ENCODE measurements around the gene TMEM116. TPM values are rescaled to one million over a fixed set of nuclear protein-coding genes. Genes with fewer than 3 reads are reported as not detected.

TMEM116 gene
- total and polyA plus RNA-seq, 10 of the 15 experiments (the other 5 are each of a cell fraction or from before 2014, with no cell fraction given), result 6.0 to 25.7 (median 8.5) TPM

- TF ChIP-seq BHLHE40 (IDR thresholded peaks at IDR 0.05; ENCODE audit: borderline replicate concordance in 1 of 2, low read depth in 2 of 2, low read length in 1 of 2) (peak in 1 of 2 experiments; percentile 32; a peak in 1 of 4 replicates), PAX5 (IDR thresholded peaks at IDR 0.05; ENCODE audit: borderline replicate concordance, low read depth, low read length) (0 out of 2 replicates have a peak, but pooled peaks have one; percentile 52), SKIL (IDR thresholded peaks at IDR 0.05; ENCODE audit: low read depth, poor library complexity, severe bottlenecking) (peak; percentile 75)
Observed at GRCh38 chr12:111994211-111995111, 18.5 kb downstream of the TMEM116 start (continued).

GRCh38 chr12:111993292-111994150 lies 19.4 kb downstream of the TMEM116 start:
- H3K27ac ChIP-seq (ENCODE audit: control insufficient read depth, insufficient read depth), result no peak overlapping the region
- H3K79me2 ChIP-seq (ENCODE audit: control insufficient read depth, insufficient read depth, low read length), result no peaks in the 10 kb centered on the region
- peak; percentile 43 for DNase-seq (ENCODE audit: low read depth, low spot score)
- H4K20me1 ChIP-seq (ENCODE audit: control insufficient read depth, insufficient read depth), result no peaks in the 10 kb centered on the region
- H3K4me3 ChIP-seq, result peak overlapping the region; percentile 49
- ATAC-seq, result peak; percentile 85
- in situ Hi-C loops (cut with MboI), result no loop called here
- H3K36me3 ChIP-seq (ENCODE audit: control insufficient read depth in 2 of 2, insufficient read depth in 2 of 2, low read length in 1 of 2), result no peaks in the 10 kb centered on the region
- peak; percentile 18 for FAIRE-seq
- BruUV-seq (replicated peaks), result no TSS peak
- H2AFZ ChIP-seq (ENCODE audit: control insufficient read depth, low read depth, low read length), result no peak overlapping the region
- H3K9me3 ChIP-seq (replicated peaks; ENCODE audit: control insufficient read depth, insufficient read depth, low read length), result no peaks in the 10 kb centered on the region
- ChIA-PET RAD21 (ENCODE audit: unreplicated experiment) (interaction anchor here (0.7 to 5.6 kb wide), 2 partner anchors 9 to 20 kb away, joined by 3 to 50 read pairs; partner anchors contain the start of genes ERP29 and TMEM116), SMC1A (ENCODE audit: uncharacterized antibody, unreplicated experiment) (interaction anchor here (0.7 to 4.9 kb wide), 5 partner anchors 13 to 49 kb away, joined by 3 to 51 read pairs (median 3); partner anchors contain the start of genes ERP29 and TMEM116), POLR2A (interaction anchor here (1.2 to 2.6 kb wide), 4 partner anchors 14 to 21 kb away, joined by 3 to 9 read pairs (median 4); partner anchors contain the start of genes ERP29 and TMEM116), CTCF (interaction anchor here (0.7 to 3.8 kb wide), 5 partner anchors 11 to 240 kb away, joined by 3 to 18 read pairs (median 5); partner anchors contain the start of genes ERP29 and TMEM116)
- WGBS (ENCODE audit: insufficient coverage, insufficient replicate concordance, low lambda C conversion rate, missing lambda C conversion rate), result 48% methylated on average over 2 of the region's 2 CpGs
- H3K4me1 ChIP-seq (ENCODE audit: control insufficient read depth, insufficient read depth, low read length), result peaks cover 32% of the 10 kb centered on the region
- no peaks in the 10 kb centered on the region for H3K27me3 ChIP-seq (replicated peaks in 1 of 2; ENCODE audit: control insufficient read depth in 2 of 2, insufficient read depth in 2 of 2, low read length in 1 of 2)
- no peak overlapping the region for H3K9ac ChIP-seq (ENCODE audit: control insufficient read depth, insufficient read depth, low read length)
- intact Hi-C loops (cut with micrococcal nuclease; ENCODE audit: unreplicated experiment), result loop anchor here (1.0 to 5.0 kb wide), 2 partner anchors 21 to 46 kb away; no protein-coding TSS in a partner anchor
- H3K4me2 ChIP-seq (ENCODE audit: control insufficient read depth, insufficient read depth), result peak overlapping the region; percentile 85
- TF ChIP-seq CHD2 (IDR thresholded peaks at IDR 0.05; ENCODE audit: borderline replicate concordance, low read depth, low read length) (0 out of 2 replicates have a peak, but pooled peaks have one; percentile 34), TCF7 (IDR thresholded peaks at IDR 0.05; ENCODE audit: borderline replicate concordance) (peak; percentile 84), MTA3 (IDR thresholded peaks at IDR 0.05; ENCODE audit: borderline replicate concordance, low read length) (no peak), EED (IDR thresholded peaks at IDR 0.05; ENCODE audit: low read depth) (peak; percentile 44; the same call in 1 of the 2 replicates), MXI1 (IDR thresholded peaks at IDR 0.05; ENCODE audit: low read depth, low read length) (peak; percentile 20; the same call in 1 of the 2 replicates), IRF4 (IDR thresholded peaks at IDR 0.05; ENCODE audit: low read depth, low read length) (peak; percentile 27; the same call in 1 of the 2 replicates), IKZF1 (conservative IDR thresholded peaks at IDR 0.05) (peak; percentile 30; the same call in 1 of the 2 replicates), MLLT1 (IDR thresholded peaks at IDR 0.05) (peak; percentile 93), RUNX3 (IDR thresholded peaks at IDR 0.05; ENCODE audit: low read length) (peak; percentile 47), DPF2 (IDR thresholded peaks at IDR 0.05) (no peak), JUNB (IDR thresholded peaks at IDR 0.05) (peak; percentile 39; the same call in 1 of the 2 replicates), NFIC (IDR thresholded peaks at IDR 0.05; ENCODE audit: low read depth, low read length) (peak; percentile 26; the same call in 1 of the 2 replicates), SRF (IDR thresholded peaks at IDR 0.05; ENCODE audit: low read depth in 2 of 2, low read length in 2 of 2) (peak in 1 of 2 experiments; percentile 71; a peak in 1 of 4 replicates)

Data from GM12878 (cell line).